Nephron progenitor cell (in vitro differentiated cells): ENCODE measurements around the gene UBL5.
"Not testable (repeated sequence)": the region's sequence is repeated elsewhere in the genome, so short reads cannot be mapped to it uniquely, and the experiment has no call there.

Experiments
- DNase-seq: peaks from one replicate; pipeline ENCODE4 v3.0.0; 2021
- H3K27ac Mint-ChIP-seq: 2 replicates; pipeline ENCODE4 v1.8.0; 2021; ENCODE audit warnings: mild to moderate bottlenecking, moderate library complexity, mixed read lengths
- H3K27me3 Mint-ChIP-seq: 2 replicates; pipeline ENCODE4 v1.8.0; 2021; ENCODE audit warnings: mild to moderate bottlenecking, low read depth, mixed read lengths; ENCODE audit not compliant: poor library complexity
- H3K36me3 Mint-ChIP-seq: 2 replicates; pipeline ENCODE4 v1.8.0; 2021; ENCODE audit warnings: low read depth, mixed read lengths
- H3K4me1 Mint-ChIP-seq: 2 replicates; pipeline ENCODE4 v1.8.0; 2021; ENCODE audit warnings: mixed read lengths
- H3K4me3 Mint-ChIP-seq: 2 replicates; pipeline ENCODE4 v1.8.0; 2021; ENCODE audit warnings: mild to moderate bottlenecking, moderate library complexity, mixed read lengths
- H3K9me3 Mint-ChIP-seq: 2 replicates; pipeline ENCODE4 v1.8.0; 2021; ENCODE audit warnings: mild to moderate bottlenecking, moderate library complexity, mixed read lengths
- TF ChIP-seq, protein P1 (sequence below): fragments of 200-600 bp; sonication (generic); IDR thresholded peaks from 2 replicates; pipeline ENCODE4 v1.5.0; 2021; ENCODE audit warnings: antibody characterized with exemption

Gene UBL5

DNA sequence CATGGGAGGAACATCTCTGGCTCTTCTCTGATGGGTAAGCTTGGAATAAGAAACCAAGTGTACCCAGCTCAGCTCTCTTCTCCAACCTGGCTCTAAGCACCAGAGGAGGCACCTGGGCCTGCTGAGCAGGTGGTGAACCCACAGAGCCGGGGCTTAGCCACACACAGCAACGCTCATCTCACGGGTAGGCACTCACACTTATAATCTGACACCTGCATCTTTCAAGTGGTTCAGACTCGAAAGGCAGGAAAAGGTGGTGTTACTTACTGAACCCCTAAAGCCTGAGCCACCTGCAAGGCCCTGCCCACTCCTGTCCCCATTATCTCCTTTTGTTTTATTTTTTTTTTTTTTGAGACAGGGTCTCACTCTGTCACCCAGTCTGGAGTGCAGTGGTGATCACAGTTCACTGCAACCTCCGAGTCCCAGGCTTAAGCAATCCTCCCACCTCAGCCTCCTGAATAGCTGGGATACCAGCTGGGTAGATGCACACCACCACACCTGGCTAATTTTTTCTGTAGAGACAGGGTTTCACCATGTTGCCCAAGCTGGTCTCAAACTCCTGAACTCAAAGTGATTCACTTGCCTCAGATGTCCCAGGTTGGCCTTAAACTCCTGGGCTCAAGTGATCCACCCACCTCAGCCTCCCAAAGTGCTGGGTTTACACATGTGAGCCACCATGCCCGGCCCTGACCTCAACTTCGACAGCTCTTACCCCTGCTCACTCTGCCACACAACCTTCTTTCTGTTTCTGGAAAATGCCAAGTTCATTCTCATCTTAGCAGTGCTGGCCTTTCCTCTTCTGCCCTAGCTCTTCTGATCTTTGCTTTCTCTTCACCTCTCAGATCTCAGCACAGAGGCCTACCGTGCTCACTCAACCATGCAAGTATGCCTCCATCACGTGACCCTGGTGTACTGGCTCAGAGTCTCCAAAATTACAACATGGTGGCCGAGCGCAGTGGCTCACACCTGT is 18.6 kb upstream of the UBL5 start:
- H3K4me1 Mint-ChIP-seq, result no peaks in the 10 kb centered on the region
- peaks cover 27% of the 10 kb centered on the region for H3K36me3 Mint-ChIP-seq
- H3K4me3 Mint-ChIP-seq, result no peak overlapping the region
- peaks cover 4% of the 10 kb centered on the region for H3K9me3 Mint-ChIP-seq
- DNase-seq, result no peak
- H3K27ac Mint-ChIP-seq, result no peak overlapping the region
- TF ChIP-seq, protein P1, sequence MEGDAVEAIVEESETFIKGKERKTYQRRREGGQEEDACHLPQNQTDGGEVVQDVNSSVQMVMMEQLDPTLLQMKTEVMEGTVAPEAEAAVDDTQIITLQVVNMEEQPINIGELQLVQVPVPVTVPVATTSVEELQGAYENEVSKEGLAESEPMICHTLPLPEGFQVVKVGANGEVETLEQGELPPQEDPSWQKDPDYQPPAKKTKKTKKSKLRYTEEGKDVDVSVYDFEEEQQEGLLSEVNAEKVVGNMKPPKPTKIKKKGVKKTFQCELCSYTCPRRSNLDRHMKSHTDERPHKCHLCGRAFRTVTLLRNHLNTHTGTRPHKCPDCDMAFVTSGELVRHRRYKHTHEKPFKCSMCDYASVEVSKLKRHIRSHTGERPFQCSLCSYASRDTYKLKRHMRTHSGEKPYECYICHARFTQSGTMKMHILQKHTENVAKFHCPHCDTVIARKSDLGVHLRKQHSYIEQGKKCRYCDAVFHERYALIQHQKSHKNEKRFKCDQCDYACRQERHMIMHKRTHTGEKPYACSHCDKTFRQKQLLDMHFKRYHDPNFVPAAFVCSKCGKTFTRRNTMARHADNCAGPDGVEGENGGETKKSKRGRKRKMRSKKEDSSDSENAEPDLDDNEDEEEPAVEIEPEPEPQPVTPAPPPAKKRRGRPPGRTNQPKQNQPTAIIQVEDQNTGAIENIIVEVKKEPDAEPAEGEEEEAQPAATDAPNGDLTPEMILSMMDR, result no peak
- H3K27me3 Mint-ChIP-seq, result no peaks in the 10 kb centered on the region

DNA sequence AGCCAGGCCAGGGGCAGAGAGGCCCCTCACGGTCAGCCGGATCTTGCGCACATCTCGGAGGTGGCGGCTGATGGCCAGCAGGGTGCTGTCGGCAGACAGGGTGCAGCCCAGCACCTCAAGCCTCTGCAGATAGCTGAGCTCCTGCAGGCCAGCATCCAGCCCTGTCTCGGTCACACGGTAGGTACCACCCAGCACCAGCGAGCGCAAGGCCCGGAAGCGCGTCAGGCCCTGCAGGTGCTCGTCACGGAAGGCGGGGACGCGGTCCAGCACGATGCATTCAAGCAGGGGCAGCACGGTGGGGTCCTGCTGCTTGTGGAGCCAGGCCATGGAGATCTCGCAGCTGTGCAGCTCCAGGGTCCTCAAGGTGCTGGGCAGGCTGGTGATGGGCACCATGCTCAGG is 16.6 kb upstream of the UBL5 start:
- Mint-ChIP-seq H3K4me1 (no peaks in the 10 kb centered on the region), H3K9me3 (peaks cover 21% of the 10 kb centered on the region), H3K27me3 (no peaks in the 10 kb centered on the region), H3K4me3 (no peak overlapping the region), H3K36me3 (peaks cover 43% of the 10 kb centered on the region), H3K27ac (no peak overlapping the region)
- TF ChIP-seq, protein P1, result no peak
- DNase-seq, result no peak

DNA sequence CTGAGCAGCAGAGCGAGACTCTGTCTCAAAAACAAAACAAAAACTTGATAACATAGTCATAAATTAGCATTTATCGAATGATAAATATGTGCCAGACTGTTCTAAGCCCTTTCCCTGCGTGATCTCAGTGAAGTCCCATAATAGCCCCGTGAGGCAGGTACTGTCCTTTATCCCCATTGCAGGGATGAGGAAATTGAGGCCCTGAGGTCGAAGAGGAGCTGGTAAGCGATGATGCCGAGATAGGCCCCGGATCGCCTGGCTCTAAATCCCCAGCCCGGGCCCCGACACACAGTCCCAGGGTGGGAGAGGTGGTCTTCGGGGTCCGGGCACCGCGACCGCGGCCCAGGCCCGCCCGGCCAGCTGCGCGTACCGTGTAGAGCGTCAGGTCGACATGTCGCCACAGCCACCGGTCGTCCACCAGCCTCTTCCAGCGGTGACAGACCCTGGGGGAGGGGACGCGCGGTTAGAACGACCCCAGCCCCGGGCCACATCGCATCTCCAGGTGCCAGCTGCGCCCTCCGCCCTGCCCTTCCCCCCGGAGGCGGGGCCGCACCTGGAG is 9.5 kb upstream of the UBL5 start:
- Mint-ChIP-seq H3K4me1 (peaks cover 20% of the 10 kb centered on the region), H3K36me3 (peaks cover 36% of the 10 kb centered on the region), H3K27ac (peak overlapping the region; percentile 97), H3K9me3 (peaks cover 31% of the 10 kb centered on the region), H3K4me3 (peak overlapping the region; percentile 89), H3K27me3 (no peaks in the 10 kb centered on the region)
- no peak for DNase-seq
- TF ChIP-seq, protein P1, result no peak

DNA sequence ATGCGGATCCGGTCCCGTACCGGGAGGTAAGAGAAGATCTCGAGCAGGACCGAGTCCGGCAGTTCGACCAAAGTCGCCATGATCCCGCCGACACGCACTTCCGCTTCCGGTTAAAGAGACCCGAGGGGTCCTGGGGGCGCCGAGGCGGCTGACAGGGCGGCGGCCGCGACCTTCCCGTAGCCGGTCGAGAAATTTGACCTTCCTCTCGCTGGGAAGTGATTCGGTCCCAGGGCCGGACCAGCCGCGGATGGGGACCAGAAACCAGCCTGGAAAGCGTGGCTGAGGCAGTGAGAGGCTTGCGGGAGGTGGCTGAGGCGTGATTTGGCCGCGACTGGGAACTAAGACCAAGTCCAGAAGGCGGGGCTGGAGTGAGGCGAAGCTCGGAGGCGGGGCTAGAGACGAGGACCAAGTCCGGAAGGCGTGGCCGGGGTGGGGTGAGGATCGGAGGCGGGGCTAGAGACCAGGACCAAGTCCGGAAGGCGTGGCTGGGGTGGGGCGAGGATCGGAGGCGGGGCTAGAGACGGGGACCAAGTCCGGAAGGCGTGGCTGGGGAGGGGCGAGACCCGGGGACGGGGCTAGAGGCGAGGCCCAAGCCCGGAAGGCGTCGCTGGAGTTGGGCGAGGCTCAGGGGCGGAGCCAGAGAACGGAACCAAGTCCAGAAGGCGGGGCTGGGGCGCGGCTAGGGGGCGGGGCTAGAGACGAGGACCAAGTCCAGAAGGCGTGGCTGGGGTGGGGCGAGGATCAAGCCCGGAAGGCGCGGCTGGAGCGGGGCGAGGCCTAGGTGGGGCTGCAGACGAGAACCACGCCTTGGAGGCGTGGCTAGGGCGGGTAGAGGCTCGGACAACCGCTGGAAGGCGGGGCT is 8.8 kb upstream of the UBL5 start, which contains the start of gene FBXL12:
Gene FBXL12 (minus strand): TSS at position 346 of the 862 bp plus-strand sequence. CDS start 266 bp downstream, at position 80.
- H3K27me3 Mint-ChIP-seq, result no peaks in the 10 kb centered on the region
- peak within 1 kb of the TSS; percentile 97 for H3K27ac Mint-ChIP-seq
- peak within 1 kb of the TSS; percentile 89 for H3K4me3 Mint-ChIP-seq
- DNase-seq, result peak; percentile 100
- peaks cover 31% of the 10 kb centered on the region for H3K36me3 Mint-ChIP-seq
- peaks cover 28% of the 10 kb centered on the region for H3K9me3 Mint-ChIP-seq
- TF ChIP-seq, protein P1, result no peak
- peaks cover 26% of the 10 kb centered on the region for H3K4me1 Mint-ChIP-seq

DNA sequence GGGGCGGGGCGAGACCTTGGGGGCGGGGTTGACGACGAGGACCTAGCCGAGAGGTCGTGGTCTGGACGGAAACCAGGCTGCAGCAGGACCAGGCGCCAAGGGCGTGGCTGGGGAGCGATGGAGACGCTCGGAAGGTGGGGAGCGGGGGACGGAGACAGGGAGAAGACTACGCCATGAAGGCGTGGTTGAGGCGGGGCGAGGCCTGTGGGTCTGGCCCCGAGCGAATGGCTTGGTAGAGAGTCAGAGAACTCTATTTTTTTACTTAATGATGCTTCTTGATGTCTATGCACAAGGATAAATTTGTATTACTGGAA is 8.2 kb upstream of the UBL5 start:
- H3K36me3 Mint-ChIP-seq, result peaks cover 27% of the 10 kb centered on the region
- H3K9me3 Mint-ChIP-seq, result peaks cover 26% of the 10 kb centered on the region
- TF ChIP-seq, protein P1, result no peak
- DNase-seq, result no peak
- H3K27ac Mint-ChIP-seq, result peak overlapping the region; percentile 90
- H3K27me3 Mint-ChIP-seq, result no peaks in the 10 kb centered on the region
- H3K4me3 Mint-ChIP-seq, result peak overlapping the region; percentile 89
- peaks cover 26% of the 10 kb centered on the region for H3K4me1 Mint-ChIP-seq

DNA sequence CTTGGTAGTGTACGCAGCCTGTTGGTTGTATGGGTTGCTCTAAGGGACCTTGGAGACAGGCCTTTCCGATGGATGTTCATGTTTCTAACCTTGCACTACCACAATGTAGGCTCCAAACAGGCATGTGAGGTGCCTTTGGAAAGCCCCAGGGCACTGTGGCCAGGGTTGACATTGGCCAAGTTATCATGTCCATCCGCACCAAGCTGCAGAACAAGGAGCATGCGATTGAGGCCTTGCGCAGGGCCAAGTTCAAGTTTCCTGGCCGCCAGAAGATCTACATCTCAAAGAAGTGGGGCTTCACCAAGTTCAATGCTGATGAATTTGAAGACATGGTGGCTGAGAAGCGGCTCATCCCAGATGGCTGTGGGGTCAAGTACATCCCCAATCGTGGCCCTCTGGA is 7.7 kb upstream of the UBL5 start:
- not testable (repeated sequence) for H3K27ac Mint-ChIP-seq, DNase-seq, H3K27me3 Mint-ChIP-seq
- H3K9me3 Mint-ChIP-seq, result peaks cover 21% of the 10 kb centered on the region
- H3K36me3 Mint-ChIP-seq, result peaks cover 22% of the 10 kb centered on the region
- H3K4me3 Mint-ChIP-seq, result peak overlapping the region; percentile 89
- H3K4me1 Mint-ChIP-seq, result peaks cover 26% of the 10 kb centered on the region
